Neutrophil (primary cell): ENCODE data around the gene PTPA.

Experiments used
- H3K27ac ChIP-seq: fragments of 200-600 bp; sonication (generic); 2 replicates; pipeline ENCODE4 v1.5.1; 2016; ENCODE audit warnings: mild to moderate bottlenecking, moderate library complexity
- H3K27me3 ChIP-seq: fragments of 200-600 bp; sonication (generic); 2 replicates; pipeline ENCODE4 v1.6.0; 2016; ENCODE audit warnings: mild to moderate bottlenecking
- H3K36me3 ChIP-seq: fragments of 200-600 bp; sonication (generic); 2 replicates; pipeline ENCODE4 v1.5.1; 2017
- H3K4me1 ChIP-seq, 2 experiments: fragments of 200-600 bp in 1 of 2; sonication (generic) in 1 of 2; 1 replicate in 1 of 2; 2 replicates in 1 of 2; pipeline versions ENCODE4 v1.5.1 to v1.6.1; 2013 to 2016; ENCODE audit warnings: low read depth in 1 of 2, low read length in 1 of 2, mild to moderate bottlenecking in 1 of 2, moderate library complexity in 1 of 2; ENCODE audit not compliant: control insufficient read depth in 1 of 2, insufficient read depth in 1 of 2
- H3K4me3 ChIP-seq, 2 experiments: fragments of 200-600 bp in 1 of 2; sonication (generic) in 1 of 2; 1 replicate in 1 of 2; 2 replicates in 1 of 2; pipeline ENCODE4 v1.5.1; 2013 to 2016; ENCODE audit warnings: low read depth in 1 of 2, low read length in 1 of 2, mild to moderate bottlenecking in 1 of 2, moderate library complexity in 1 of 2
- H3K9me3 ChIP-seq: fragments of 200-600 bp; sonication (generic); 2 replicates; pipeline ENCODE4 v1.5.1; 2016
- TF ChIP-seq, protein P1 (sequence below): fragments of 200-600 bp; sonication (generic); IDR thresholded peaks from 2 replicates; pipeline ENCODE4 v1.5.1; 2016; ENCODE audit warnings: antibody characterized with exemption

The PTPA gene

DNA sequence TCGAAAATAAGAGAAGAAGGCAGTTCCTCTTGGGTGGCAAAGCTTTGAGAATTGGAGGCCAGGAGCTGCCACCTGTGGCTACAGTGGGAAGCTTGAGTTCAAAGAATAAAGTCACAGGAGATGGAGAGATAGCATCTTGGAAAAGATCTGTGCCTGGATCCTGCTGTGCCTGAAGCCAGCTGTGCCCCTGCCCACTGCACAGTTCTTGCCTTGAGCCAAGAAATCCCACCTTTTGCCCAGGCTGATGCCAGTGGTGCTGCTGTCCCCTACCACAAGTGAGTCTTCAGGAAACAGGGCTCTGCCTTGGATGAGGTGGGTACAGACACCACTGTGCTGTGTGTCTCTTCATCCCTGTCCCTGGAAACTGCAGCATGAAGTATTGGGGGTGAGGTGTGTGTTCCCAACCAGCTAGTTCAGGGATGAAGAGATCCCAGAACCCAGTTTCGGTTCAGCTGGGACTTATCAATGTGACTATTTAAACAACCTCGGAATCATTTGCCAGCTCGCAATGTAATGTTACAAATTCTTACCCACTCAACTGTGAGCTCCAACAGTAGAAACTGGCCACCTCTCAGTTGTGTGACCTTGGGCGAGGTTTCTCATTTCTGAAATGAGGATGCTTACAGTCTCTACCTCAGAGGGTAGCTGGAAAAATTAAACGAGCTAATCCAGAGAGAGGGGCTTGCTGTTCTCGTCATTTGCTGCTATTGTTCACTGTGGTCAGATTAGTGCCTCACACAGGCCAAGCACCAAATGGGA lies 61.0 kb downstream of the PTPA start:
- peaks cover 49 to 54% of the 10 kb centered on the region in 2 experiments for H3K4me1 ChIP-seq
- H3K9me3 ChIP-seq: no peaks in the 10 kb centered on the region
- TF ChIP-seq, protein P1, sequence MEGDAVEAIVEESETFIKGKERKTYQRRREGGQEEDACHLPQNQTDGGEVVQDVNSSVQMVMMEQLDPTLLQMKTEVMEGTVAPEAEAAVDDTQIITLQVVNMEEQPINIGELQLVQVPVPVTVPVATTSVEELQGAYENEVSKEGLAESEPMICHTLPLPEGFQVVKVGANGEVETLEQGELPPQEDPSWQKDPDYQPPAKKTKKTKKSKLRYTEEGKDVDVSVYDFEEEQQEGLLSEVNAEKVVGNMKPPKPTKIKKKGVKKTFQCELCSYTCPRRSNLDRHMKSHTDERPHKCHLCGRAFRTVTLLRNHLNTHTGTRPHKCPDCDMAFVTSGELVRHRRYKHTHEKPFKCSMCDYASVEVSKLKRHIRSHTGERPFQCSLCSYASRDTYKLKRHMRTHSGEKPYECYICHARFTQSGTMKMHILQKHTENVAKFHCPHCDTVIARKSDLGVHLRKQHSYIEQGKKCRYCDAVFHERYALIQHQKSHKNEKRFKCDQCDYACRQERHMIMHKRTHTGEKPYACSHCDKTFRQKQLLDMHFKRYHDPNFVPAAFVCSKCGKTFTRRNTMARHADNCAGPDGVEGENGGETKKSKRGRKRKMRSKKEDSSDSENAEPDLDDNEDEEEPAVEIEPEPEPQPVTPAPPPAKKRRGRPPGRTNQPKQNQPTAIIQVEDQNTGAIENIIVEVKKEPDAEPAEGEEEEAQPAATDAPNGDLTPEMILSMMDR: no peak
- H3K27ac ChIP-seq: no peak overlapping the region
- no peaks in the 10 kb centered on the region for H3K36me3 ChIP-seq
- no peak overlapping the region for H3K4me3 ChIP-seq
- peaks cover 44% of the 10 kb centered on the region for H3K27me3 ChIP-seq

DNA sequence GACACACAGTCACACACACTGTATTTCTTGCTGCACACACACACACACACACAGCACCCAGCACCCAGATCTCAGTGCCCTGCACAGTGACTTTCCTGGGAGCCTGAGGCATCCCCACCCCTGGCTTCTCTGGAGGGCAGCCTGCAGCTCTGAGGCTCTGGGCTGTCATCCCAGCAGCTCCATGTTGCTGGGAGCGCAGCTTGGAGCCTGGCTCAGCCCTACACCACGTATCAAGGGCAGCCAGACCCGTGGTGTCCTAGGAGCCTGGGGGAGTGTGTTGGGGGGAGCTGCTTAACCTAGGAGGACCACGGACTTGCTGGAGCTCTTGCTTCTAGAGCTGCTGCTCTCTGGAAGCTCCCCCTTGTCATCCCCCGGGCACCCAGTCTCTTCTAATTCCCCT lies 61.6 kb downstream of the PTPA start:
- H3K27me3 ChIP-seq: peaks cover 48% of the 10 kb centered on the region
- peaks cover 46 to 50% of the 10 kb centered on the region in 2 experiments for H3K4me1 ChIP-seq
- no peak overlapping the region for H3K27ac ChIP-seq
- no peaks in the 10 kb centered on the region for H3K36me3 ChIP-seq
- TF ChIP-seq, protein P1: no peak
- H3K9me3 ChIP-seq: no peaks in the 10 kb centered on the region
- no peak overlapping the region for H3K4me3 ChIP-seq

DNA sequence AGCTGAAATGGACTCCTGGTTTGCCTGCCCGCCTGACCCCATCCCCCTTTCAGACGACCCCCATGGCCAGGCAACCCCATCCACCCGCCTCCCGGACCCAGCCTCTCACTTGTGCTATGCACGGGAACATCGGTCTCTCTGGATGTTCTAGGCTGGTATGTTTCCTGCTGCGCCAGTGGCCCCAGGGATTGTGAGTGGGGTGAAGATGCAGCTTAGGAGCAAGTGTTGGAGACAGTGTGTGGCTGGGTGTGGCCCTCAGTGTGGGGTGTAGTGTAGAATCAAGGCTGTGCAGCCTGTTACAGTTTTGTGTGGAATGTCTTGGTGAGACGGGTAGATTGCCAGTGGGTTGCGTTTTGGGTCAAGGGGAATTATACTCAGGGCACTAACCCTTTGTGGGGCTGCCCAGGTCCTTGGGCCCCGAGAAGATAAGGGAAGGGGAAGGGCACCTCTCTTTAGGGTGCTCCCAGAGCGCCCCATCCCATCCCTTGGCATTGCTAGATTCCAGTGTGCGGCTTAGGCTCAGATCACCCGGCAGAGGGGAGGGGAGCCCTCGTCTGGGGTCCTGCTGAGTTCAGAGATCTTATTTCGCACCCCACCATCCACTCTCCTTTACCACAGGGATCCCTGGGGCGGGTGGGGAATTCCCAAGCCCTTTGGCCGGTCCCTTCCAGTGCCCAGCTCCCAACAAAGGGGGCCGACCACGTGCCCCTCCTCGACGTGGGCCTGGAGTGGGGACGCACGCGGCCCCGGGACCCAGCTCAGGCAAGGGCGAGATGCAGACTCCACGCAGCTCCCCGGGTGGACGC lies 62.3 kb downstream of the PTPA start:
- Histone ChIP-seq H3K4me3 (peak overlapping the region; percentile 66 to 93), H3K36me3 (no peaks in the 10 kb centered on the region), H3K9me3 (no peaks in the 10 kb centered on the region), H3K27me3 (peaks cover 55% of the 10 kb centered on the region), H3K27ac (no peak overlapping the region), H3K4me1 (peaks cover 48 to 53% of the 10 kb centered on the region in 2 experiments)
- TF ChIP-seq, protein P1: no peak

DNA sequence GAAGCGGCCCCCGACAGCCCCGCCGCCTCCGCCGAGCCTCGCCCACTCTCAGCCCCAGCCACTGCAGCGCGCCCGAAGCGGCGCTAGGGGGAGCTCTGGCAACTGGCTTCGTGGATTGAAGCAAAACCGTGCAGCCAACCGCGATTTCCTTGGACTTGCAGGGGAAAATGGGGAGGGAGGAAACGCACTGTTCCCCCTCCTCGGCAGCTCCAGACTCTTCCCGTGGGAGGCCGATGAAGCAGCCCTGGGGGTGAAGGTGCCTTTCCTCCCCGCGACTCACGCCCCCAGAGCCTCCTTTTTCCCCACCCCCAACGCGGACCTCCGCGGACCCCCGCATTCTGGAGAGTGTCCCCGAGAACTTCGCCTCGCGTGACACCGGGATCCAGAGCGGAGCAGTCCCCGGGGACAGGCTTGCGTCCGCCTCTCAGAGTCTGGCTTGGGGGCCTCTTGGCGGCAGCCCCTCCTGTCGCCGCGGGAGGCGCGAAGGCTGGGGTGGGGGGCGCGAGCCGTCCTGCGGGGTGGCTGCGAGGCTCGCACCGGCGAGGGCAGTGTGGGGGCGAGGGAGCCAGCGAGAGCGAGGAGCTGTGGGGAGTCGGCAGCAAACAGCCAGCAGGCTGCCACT lies 63.0 kb downstream of the PTPA start:
- H3K9me3 ChIP-seq: no peaks in the 10 kb centered on the region
- peak overlapping the region; percentile 66 to 93 for H3K4me3 ChIP-seq
- H3K27me3 ChIP-seq: peaks cover 62% of the 10 kb centered on the region
- H3K36me3 ChIP-seq: no peaks in the 10 kb centered on the region
- H3K27ac ChIP-seq: peak overlapping the region; percentile 23
- TF ChIP-seq, protein P1: peak; percentile 99
- peaks cover 52 to 60% of the 10 kb centered on the region in 2 experiments for H3K4me1 ChIP-seq

DNA sequence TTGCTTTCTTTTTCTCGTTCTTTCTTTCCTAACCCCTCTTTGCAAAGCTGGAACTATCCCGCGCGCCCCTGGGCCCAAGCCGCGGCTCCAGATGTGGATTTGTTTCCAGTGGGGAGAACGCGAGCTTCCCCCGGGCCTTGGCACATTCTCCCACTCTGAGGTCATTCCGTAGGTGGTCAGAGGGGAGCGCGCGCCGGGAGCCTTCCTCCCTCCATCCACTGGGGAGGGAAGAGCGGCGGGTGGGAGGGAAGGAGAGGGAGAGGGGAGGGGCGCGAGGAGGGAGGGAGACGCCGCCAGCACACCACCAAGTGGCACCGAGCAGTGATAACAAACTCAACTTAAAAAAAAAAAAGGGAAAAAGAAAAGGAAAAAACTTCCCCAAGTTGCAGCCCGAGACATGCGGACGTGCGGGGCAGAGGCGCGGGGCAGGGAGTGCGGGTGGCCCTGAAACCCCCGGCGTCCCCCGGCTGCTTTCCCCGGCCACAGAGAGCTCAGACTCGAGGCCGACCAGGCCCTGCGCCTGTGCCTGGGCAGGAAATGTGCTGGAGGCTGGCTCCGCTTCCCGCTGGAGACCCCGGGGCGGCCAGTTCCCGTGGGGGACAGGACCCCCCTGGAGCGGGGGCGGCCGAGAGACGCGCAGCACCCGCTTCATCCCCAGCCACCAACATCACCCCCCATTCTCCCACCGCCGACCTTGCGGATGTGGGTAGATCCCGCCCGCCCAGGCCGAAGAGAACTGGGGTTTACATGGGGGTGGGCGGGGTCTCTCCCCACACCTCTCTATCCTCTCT lies 63.7 kb downstream of the PTPA start:
- peaks cover 70% of the 10 kb centered on the region for H3K27me3 ChIP-seq
- no peaks in the 10 kb centered on the region for H3K36me3 ChIP-seq
- H3K9me3 ChIP-seq: no peaks in the 10 kb centered on the region
- H3K27ac ChIP-seq: peak overlapping the region; percentile 64
- TF ChIP-seq, protein P1: no peak
- peaks cover 56 to 60% of the 10 kb centered on the region in 2 experiments for H3K4me1 ChIP-seq
- H3K4me3 ChIP-seq: peak overlapping the region; percentile 66 to 93
